DMS 273 treated with DMSO at 0.1 percent for 48 hours (cell line): ENCODE results near the gene XIRP1.
"Not testable (repeated sequence)": the region's sequence is repeated elsewhere in the genome, so short reads cannot be mapped to it uniquely, and the experiment has no call there.

Source experiments
- DNase-seq: peaks from one replicate; lab custom pipeline; 2025; lab: John Stamatoyannopoulos, UW

Gene XIRP1, protein sequence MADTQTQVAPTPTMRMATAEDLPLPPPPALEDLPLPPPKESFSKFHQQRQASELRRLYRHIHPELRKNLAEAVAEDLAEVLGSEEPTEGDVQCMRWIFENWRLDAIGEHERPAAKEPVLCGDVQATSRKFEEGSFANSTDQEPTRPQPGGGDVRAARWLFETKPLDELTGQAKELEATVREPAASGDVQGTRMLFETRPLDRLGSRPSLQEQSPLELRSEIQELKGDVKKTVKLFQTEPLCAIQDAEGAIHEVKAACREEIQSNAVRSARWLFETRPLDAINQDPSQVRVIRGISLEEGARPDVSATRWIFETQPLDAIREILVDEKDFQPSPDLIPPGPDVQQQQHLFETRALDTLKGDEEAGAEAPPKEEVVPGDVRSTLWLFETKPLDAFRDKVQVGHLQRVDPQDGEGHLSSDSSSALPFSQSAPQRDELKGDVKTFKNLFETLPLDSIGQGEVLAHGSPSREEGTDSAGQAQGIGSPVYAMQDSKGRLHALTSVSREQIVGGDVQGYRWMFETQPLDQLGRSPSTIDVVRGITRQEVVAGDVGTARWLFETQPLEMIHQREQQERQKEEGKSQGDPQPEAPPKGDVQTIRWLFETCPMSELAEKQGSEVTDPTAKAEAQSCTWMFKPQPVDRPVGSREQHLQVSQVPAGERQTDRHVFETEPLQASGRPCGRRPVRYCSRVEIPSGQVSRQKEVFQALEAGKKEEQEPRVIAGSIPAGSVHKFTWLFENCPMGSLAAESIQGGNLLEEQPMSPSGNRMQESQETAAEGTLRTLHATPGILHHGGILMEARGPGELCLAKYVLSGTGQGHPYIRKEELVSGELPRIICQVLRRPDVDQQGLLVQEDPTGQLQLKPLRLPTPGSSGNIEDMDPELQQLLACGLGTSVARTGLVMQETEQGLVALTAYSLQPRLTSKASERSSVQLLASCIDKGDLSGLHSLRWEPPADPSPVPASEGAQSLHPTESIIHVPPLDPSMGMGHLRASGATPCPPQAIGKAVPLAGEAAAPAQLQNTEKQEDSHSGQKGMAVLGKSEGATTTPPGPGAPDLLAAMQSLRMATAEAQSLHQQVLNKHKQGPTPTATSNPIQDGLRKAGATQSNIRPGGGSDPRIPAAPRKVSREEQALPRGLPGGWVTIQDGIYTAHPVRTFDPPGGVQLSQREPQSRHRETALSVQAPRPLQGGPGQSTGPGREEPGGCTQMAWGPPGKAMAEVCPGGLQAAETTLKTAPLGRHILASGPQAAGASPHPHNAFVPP (N-terminal part only)

GRCh38 chr3:39192490-39193092, at the start of gene XIRP1:
XIRP1 (minus strand) TSS chr3:39192595; CDS start chr3:39189445, 3,150 bp downstream.
- DNase-seq, result no peak

- no peak for DNase-seq
Measured at GRCh38 chr3:39241561-39241960, 49.2 kb upstream of the XIRP1 start.

DNA sequence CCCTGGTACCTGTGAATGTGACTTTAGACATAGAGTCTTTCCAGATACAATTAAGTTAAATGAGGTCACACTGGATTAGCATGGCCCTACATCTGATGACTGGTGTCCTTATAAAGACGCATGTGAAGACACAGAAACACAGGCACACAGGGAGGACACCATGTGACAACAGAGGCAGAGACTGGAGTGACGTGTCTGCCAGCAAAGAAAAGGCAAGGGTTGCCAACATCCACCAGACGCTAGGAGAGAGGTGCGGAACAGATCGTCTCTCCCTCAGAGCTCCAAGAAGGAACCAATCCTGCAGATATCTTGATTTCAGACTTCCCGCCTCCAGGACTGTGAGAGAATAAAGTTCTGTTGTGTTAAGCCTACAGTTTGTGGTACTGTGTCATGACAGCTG, 44.6 kb upstream of the XIRP1 start:
- no peak for DNase-seq

GRCh38 chr3:39234651-39235050, 42.3 kb upstream of the XIRP1 start:
- DNase-seq, result no peak

GRCh38 chr3:39232859-39233258, 40.5 kb upstream of the XIRP1 start:
- no peak for DNase-seq

DNA sequence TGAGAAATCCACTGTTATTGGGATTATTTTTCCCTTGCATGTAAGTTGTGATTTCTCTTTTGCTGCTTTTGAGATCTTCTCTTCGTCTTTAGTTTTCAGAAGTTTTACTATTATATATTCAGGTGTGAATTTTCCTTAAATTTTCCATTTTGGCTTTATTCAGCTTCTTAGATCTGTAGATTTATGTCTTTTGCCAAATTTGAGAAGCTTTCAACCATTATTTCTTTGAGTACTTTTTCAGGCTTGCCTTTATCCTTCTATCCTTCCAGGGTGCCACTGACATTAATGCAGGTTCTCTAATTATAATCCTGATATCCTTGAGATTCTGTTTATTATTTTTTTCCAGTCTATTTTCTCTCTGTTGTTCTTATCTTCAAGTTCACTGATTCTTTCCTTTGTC, 38.1 kb upstream of the XIRP1 start:
- no peak for DNase-seq

DNA sequence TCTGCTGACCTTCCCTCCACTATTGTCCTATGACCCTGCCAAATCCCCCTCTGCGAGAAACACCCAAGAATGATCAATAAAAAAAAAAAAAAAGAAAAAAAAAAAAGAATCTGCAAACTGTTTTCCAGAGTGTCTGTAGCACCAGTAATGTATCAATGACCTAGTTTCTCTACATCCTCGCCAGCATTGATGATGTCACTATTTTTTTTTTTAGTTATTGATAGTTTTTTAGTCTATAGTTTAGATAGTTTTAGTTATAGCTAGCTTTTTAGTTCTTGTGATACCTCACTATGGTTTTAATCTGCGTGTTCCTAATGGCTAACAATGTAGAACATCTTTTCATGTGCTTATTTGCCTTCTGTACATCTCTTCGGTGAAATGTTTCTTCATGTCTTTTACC, 36.1 kb upstream of the XIRP1 start:
- DNase-seq, result no peak

GRCh38 chr3:39227596-39227995, 35.2 kb upstream of the XIRP1 start:
- DNase-seq, result not testable (repeated sequence)

DNA sequence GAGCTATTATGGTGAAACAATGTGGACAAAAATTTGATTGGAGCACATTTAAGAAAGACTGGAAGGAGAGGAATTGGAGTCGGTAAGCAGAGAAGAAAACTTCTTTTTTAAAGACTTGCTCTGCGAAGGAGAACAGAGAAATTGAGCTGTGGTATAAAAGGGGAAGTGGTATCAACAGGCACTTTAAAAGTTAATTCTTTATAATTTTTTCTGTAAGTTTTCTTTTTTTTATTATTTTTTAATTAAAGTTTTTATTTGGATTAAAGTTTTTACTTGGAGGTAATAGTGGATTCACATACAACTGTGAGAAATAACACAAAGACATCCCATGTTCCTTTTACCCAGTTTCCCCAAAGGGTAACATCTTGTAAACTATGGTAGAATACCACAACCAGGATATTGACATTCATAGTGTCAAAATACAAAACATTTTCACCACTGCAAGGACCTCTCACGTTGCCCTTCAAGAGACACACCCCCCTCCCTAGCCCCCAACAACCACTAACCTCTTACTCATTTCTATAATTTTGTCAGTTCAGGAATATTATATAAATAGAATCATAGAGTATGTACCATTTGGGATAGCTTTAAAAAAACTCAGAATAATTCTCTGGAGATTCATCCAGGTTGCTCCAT, 33.8 kb upstream of the XIRP1 start:
- DNase-seq, result no peak

DNA sequence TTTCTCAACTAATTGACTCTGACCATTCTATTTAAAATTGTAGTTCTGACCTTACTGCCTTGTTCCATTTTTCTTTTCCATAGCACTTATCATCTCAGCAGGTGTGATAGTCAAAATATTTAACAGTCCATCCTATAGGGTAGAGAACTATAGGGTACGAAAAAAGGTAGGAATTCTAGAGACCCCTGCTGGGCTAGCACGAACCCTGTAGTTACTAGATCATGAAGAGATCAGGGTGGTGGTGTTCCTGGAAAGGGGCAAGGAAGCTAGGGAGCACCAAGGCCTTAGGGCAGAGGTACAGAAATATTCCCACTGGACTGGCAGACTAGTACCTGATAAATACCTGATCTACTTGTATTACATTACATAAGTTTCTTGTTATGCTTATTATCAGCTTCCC, 31.9 kb upstream of the XIRP1 start:
- DNase-seq, result no peak

DNA sequence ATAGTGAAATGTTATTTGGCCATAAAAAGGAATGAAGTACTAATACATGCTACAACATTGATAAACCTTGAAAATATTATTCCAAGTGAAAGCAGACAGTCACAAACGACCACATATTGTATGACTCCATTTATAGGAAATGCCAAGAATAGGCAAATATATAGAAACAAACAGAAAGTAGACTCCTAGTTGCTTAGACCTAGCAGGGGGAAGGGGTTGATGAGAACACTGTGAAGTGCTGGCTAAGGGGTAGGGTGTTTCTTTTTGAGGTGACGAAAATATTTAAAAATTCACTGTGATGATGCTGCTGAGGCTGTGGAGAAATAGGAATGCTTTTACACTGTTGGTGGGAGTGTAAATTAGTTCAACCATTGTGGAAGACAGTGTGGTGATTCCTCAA, 30.5 kb upstream of the XIRP1 start:
- no peak for DNase-seq

DNA sequence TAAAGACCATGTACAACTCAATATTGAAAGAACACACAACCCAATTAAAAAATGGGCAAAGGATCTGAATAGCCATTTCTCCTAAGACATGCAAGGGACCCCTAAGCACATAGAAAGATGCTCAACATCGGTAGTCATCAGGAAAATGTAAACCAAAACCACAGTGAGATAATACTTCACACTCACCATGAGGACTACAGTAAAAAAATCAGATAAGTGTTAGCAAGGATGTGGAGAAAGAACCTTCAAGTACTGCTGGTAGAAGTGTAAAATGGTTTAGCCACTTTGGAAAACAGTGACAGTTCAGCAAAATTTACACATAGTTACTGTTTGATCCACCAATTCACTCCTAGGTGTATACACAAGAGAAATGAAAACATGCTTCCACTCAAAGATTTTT, 30.1 kb upstream of the XIRP1 start:
- DNase-seq, result no peak

DNA sequence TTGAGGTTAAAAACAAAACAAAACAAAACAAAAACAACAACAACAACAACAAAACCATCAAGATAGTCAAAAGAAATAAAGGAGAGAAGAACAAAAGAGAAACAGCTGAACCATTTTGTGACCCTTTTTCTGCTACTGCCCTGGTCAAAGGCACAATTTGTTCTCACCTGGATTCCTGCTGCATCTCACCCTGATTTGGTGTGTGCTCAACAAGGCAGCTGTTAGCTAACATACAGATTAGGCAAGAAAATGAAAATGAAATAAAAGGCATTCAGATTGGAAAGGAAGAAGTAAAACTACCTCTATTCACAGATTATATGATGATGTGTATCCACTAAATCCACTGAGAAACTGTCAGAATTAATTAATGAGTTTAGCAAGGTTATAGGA, 28.7 kb upstream of the XIRP1 start:
- DNase-seq, result no peak

DNA sequence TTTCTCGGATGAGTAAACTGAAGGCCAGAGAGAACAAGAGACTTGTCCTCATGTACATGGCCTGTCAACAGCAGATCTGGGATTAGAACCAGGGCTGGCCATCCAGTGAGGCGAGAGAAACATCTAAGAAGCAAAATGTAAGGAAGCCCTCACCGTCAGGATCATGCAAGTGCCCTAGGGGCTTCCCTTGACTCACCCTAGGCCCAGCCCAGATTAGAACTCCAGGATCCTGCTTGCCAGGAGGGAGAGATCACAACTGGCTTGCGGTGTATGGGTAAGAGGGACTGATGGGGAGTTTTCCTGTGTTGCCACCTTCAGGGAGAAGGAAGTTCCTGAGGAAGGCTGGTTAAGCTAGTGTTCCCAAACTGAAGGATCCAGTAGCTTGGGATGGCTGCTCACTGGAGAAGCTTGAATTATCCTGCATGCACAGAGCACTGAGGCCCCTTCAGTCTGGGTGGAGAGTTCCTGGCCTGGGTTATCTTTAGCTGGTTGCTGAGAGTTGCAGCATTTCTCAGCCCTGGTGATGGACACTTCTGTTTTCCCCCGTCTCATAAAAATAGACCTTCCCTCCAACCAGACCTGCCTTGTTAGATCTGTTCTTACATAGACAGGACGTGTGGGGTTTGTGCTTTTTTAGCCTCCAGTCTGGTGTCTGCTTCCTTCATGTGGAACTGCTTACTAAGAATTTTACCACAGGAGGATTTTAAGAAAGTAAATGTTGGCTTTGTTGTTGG, 28.2 kb upstream of the XIRP1 start:
- DNase-seq, result no peak

DNA sequence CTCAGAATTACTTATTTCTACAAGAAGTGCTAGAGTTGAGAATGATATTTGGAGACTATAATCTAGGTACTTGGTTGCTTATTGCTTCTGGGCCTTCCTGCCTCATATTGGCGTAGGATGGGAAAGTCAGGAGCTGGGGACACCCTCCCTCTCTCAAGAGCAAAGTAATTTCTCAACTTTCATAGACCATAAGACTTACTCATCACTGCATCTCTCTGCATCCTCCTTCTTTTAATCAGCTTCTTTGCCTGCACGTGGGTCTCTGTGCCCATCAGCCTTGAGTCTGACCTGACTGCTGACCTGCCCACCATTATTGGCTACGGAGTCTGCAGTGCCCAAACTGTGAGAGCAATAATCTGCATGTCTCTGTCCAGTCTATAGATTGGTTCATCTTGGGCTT, 27.3 kb upstream of the XIRP1 start:
- no peak for DNase-seq

DNA sequence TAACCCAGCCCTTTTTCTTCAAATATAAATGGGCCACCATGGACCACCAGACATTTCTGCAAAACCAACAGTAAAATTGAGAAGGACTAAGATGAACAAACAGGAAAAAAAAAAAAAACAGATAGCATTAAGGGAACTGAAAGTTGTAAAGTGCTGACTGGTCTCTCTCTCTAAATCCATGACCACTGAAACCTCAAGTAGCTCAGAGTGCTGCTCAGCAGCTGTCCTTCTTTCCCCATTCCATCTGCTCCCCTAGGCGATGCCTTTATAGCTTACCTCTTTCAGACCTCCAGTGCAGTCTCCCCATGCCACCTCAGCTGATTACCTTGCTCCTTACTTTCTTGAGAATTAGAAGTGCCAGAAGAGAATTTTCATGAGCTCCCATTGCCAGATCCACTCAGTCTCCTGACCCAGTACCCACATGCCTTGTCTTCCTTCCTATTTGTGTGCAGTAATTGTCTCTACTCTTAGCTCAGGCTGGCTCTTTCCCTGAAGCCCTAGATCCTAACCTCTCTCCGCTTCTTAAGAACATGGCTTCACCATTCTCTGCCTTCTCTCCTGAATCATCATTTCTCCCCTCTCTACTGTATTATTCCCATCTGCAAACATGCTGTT, 23.9 kb upstream of the XIRP1 start:
- no peak for DNase-seq

- DNase-seq, result no peak
Measured at GRCh38 chr3:39213613-39214012, 21.2 kb upstream of the XIRP1 start.

GRCh38 chr3:39212665-39213064, 20.3 kb upstream of the XIRP1 start:
- DNase-seq, result no peak

- no peak for DNase-seq
Measured at GRCh38 chr3:39211332-39212130, 19.1 kb upstream of the XIRP1 start.

DNA sequence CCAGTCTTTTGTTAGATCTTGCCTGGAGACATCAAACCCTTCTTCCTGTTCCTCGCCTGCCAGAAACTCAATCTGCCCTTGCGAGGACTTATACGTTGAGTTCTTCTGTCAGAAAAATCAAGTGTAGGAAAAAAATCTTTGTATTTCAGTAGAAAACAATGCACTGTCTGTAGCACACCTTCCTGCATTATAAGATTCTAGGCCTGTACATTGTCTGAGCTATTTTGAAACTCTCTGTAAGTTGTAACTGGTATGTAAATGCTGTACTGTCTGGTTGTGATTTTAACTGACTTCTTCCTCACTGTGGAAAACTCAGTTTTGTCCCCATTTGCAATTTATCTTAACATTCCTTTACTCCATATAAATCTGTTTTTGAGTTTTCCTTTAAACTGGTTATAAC, 17.7 kb upstream of the XIRP1 start:
- no peak for DNase-seq
